MV-4-11 (cell line): ENCODE results near the gene CXCR4.
"Not testable (repeated sequence)": the region's sequence is repeated elsewhere in the genome, so short reads cannot be mapped to it uniquely, and the experiment has no call there.

ENCODE experiments used
- DNase-seq: peaks from one replicate; lab custom pipeline; 2025; lab: John Stamatoyannopoulos, UW

The CXCR4 gene

GRCh38 chr2:136077107-136077506 is 40.8 kb downstream of the CXCR4 start:
- no peak for DNase-seq

DNA sequence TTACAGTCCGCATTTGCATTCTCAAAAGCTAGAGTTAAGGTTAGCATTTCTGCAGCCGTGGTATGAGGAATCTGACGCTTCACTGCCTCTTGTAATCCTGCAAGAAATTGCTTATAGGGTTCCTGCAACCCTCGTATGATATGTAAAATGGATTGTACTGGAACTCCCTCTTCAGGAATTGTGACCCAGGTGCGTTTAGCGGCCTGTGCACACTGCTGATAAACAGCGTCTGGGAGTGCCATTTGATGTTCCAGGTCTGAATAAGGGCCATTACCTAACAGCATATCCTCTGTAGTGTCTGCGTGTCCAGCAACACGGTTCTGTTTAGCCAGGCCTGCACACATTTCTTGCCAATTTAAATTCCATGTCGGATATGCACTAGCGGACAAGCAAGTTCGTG is 42.5 kb downstream of the CXCR4 start:
- no peak for DNase-seq

GRCh38 chr2:136072621-136073020 is 45.3 kb downstream of the CXCR4 start:
- DNase-seq: no peak

GRCh38 chr2:136071887-136072286 is 46.1 kb downstream of the CXCR4 start:
- DNase-seq: not testable (repeated sequence)

- DNase-seq: no peak
Measured at GRCh38 chr2:136070913-136071312, 47.0 kb downstream of the CXCR4 start.

DNA sequence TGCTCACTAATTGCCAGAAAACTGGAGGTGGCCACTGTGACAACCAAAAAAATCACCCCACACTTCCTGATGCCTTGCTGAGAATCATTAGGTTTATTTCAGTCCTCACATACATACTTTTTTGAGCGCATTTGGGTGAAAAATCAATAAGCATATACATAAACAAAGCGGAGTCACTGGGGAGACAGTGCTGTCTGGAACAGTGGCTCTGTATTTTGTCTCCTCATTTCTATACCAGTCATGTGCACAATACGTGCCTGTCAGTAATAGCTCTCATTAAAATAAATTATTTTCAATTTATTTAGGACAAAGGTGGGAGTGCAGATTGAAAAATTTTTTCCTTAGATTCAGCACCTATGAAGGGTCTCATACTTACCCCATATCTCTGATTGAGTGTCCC is 48.2 kb downstream of the CXCR4 start:
- DNase-seq: no peak

DNA sequence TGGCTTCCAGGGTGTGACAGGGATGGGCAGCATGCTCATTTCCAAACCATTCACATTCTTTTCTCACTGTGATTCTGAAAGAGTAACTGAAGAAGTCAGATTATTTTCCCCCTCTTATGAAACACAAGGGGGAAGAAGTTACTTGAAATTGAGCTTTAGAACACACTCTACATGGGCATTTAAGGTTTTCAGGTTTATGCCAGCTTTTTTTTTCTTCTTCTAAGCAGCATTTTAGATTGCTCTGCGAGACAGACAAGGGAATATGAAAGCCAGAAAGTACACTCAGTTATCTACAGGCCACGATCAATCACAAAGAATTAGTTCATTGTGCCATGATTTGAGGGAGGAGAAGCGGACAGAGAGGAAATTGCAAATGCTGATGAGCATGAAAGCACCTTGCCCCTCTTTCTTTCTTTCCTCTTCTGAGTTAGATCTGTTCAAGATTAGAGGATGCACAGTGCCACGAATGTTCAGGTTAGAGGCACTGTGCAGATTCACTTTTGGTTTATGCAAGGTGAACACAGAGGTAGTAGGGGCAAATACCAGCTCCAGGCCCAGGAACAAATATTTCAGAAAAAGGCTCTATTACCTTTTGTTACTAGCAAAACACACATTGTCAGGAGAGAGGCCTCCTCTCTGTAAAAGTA is 49.2 kb downstream of the CXCR4 start:
- DNase-seq: no peak

GRCh38 chr2:136067897-136068580 is 49.9 kb downstream of the CXCR4 start:
- DNase-seq: no peak

GRCh38 chr2:136067459-136067858 is 50.5 kb downstream of the CXCR4 start:
- DNase-seq: no peak

- DNase-seq: no peak
Measured at GRCh38 chr2:136065907-136066306, 52.0 kb downstream of the CXCR4 start.

GRCh38 chr2:136065384-136065783 is 52.6 kb downstream of the CXCR4 start:
- no peak for DNase-seq
